Loucy (cell line): ENCODE measurements around the gene CDH20.

Experiments
- EZH2phosphoT487 ChIP-seq: fragments of 200-600 bp; IDR thresholded peaks from 2 replicates; pipeline ENCODE4 v1.6.1; 2018; ENCODE audit warnings: antibody characterized with exemption, mild to moderate bottlenecking, moderate library complexity, borderline replicate concordance
- TF ChIP-seq, protein P1 (sequence below): fragments of 200-600 bp; sonication (generic); conservative IDR thresholded peaks from 2 replicates; pipeline ENCODE4 v1.5.1; 2014; ENCODE audit warnings: mild to moderate bottlenecking, antibody characterized with exemption, low read length

DNA sequence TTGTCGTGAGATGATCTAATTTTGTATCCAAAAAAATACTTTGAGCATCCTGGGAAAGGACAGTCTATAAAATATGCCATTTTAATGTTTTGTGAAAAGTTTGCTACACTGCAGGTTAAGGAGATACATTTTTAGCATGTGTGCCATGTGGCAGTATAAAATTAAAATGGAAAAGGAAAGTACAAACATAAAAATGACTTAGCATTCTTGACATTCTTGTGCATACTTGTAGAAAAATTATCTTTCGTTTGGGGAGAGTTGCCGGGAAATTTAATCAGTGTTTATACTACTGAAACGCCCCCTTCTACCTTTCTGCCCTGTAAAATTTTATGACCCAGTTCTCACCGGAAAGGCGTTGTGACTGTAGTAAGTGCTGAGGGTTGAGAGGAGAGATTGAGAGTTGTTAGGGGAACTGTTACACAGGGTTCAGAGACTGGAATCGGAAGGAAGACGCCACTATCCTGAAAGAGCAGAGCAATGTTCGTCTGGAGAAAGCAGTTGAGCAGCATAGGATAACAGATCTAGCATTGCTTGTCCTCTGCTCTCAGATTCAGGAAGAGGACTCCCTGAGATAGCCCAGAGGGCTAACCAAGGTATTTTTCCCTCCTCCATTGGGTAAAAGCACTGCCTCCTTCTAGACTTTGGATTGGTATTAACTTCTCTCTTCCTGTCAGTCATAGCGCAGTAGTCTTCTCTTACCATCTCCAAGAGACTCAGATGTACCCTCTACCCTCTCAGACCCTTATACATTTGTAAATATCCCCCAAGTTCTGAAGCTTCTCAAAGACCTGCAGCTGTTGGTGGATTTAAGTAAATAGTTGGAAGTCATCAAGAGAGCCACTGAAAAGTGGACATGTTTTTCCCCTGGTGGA is 2.7 kb downstream of the CDH20 start:
- TF ChIP-seq, protein P1, sequence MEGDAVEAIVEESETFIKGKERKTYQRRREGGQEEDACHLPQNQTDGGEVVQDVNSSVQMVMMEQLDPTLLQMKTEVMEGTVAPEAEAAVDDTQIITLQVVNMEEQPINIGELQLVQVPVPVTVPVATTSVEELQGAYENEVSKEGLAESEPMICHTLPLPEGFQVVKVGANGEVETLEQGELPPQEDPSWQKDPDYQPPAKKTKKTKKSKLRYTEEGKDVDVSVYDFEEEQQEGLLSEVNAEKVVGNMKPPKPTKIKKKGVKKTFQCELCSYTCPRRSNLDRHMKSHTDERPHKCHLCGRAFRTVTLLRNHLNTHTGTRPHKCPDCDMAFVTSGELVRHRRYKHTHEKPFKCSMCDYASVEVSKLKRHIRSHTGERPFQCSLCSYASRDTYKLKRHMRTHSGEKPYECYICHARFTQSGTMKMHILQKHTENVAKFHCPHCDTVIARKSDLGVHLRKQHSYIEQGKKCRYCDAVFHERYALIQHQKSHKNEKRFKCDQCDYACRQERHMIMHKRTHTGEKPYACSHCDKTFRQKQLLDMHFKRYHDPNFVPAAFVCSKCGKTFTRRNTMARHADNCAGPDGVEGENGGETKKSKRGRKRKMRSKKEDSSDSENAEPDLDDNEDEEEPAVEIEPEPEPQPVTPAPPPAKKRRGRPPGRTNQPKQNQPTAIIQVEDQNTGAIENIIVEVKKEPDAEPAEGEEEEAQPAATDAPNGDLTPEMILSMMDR = no peak
- TF ChIP-seq EZH2phosphoT487 = no peak
